GM21786 (cell line): ENCODE measurements around the gene MS4A12.
"Not testable (repeated sequence)": the region's sequence is repeated elsewhere in the genome, so short reads cannot be mapped to it uniquely, and the experiment has no call there.

Experiments
- ATAC-seq: cut with Tn5 transposase; IDR thresholded peaks from one replicate; pipeline ENCODE4 v1.9.1; 2021; ENCODE audit not compliant: unreplicated experiment

Gene MS4A12, protein sequence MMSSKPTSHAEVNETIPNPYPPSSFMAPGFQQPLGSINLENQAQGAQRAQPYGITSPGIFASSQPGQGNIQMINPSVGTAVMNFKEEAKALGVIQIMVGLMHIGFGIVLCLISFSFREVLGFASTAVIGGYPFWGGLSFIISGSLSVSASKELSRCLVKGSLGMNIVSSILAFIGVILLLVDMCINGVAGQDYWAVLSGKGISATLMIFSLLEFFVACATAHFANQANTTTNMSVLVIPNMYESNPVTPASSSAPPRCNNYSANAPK

DNA sequence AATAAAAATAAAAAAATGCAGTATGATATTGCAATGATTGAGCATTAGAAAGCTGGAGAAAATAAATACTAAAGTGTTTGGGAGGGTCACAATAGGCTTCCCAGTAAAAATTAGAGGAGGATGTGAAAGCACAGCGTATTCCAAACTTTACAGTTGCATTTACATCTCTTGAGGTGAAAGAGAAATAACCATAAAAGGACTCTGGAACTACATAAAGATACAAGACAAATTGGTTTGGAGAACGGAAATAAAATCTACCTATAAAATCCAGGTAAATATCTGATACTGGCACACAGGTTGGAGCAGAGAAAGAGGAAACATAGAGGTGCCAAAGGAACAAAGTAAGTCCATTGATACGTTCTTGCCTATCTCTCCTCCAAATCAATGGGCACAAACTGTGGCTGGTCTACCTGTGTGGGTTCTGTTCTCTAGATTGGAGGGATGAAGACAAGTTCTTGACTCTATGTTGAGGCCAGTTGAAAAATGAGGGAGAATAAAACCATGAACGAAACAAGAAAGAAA, at the start of gene MS4A12:
Gene MS4A12, plus strand, starts transcription at position 291 of the 522 bp plus-strand sequence. CDS start 4,541 bp downstream, outside the sequence.
- ATAC-seq, result no peak

DNA sequence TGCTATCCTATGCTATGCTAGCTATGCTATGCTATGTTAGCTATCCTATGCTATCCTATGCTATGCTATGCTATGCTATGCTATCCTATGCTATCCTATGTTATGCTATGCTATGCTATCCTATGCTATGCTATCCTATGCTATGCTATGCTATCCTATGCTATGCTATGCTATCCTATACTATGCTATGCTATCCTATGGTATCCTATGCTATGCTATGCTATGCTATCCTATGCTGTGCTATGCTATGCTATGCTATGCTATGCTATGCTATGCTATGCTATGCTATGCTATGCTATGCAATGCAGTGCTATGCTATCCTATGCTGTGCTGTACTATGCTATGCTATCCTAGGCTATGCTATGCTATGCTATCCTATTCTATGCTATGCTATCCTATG, 45.5 kb upstream of the MS4A12 start:
- no peak for ATAC-seq

DNA sequence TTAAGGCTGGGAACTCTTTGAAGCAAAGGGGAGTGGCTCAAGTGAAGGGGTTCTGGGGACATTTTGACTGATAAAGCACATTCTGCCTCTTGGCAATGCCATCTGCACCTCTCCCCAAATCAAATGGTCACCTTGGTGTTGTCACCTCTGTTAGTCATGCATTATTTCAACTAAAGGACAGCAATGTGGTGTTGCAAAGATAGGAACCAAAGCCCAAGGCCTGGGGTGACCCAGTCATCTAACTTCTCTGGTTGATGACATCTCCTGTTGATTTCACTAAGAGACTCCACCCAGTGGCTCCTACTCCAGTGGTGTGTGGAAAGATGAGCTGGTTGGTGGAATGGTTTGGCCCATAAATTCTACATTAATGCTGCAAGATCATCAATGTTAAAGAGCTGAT, 44.7 kb upstream of the MS4A12 start:
- no peak for ATAC-seq

DNA sequence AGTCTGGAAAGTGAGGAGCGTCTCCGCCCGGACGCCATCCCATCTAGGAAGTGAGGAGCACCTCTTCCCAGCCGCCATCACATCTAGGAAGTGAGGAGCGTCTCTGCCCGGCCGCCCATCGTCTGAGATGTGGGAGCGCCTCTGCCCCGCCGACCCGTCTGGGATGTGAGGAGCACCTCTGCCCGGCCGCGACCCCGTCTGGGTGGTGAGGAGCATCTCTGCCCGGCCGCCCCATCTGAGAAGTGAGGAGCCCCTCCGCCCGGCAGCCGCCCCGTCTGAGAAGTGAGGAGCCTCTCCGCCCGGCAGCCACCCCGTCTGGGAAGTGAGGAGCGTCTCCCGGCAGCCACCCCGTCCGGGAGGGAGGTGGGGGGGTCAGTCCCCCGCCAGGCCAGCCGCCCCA, 41.4 kb upstream of the MS4A12 start:
- not testable (repeated sequence) for ATAC-seq

DNA sequence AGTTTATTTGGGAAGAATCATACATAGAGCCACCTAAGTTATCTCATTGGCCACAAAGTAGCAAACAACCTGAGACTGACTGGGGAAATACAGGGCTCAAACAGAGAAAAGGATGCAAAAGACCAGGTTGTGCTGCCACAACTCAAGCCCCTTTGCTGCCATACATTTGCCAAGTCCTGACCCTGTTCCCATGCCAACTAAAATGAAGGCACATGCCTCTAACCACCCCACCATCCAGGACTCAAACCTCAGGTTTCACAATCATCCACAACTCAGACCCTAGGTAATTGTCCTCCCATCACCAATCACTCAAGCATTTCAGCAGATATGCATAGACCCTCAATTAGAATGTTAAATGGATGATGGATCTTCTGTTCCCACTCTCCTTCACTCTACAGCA, 38.4 kb upstream of the MS4A12 start:
- ATAC-seq, result no peak

DNA sequence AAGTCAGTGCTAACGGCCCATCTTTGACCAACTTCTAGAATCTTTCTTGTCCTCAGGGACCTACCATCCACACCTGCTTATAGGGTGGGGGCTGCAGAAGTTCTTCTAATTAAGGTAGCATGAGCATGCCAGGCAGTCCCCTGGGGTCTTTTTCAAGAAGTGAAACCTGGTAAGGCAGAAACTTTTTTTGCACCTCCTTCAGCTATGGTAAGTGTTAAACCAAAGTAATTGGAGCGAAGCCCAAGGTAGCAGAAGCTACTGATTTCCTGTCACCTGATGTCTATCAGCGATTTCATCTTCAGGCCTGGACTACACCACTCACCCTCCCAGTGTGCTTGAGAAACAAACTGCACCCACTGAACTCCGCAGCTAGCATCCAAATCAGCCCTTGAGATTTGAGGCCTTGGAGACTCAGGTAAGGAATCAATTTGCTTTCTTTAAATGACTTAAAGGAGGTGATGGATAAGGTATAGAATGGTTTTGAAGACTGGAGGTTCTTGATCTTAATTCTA, 37.0 kb upstream of the MS4A12 start, which contains the start of gene MS4A1:
Gene MS4A1, plus strand, starts transcription at position 317 of the 512 bp plus-strand sequence. CDS start 6,528 bp downstream, outside the sequence.
- peak; percentile 87 for ATAC-seq

DNA sequence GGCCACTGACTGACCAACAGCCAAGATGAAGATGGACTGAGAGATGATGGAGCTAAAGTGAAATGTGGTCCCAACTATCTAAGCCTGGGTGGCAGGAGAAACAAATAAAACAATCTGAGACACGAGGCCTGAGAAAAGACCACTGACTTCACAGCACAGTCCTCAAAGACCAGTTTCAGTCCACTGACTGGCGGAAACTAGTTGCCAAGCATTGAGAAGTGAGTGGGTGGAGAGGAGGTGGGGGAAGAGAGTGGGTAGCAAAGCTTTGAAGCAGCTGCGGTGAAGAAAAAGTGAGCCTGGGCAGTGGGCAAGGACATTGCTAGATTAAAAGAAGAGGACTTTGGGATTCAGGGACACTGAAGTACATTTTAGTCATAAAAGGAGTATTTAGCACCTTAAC, 35.0 kb upstream of the MS4A12 start:
- ATAC-seq, result peak; percentile 30

DNA sequence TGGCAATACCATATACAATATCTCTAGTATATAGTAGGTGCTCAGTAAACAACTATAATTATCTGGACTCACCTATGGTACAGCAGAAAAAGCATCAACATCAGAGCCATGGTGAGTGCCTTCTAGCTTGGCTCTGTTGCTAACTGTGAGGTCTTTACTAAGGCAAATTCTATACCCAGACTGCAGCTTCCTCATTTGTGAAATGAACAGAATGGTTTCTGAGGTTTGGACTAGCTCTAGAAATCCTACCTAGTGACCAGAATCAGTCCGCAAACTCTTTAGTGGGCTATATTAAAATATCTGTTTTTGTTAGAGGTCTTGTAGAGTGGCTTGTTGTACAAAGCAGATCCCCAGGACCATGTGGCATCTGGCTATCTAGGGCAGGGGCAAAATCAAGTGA, 33.2 kb upstream of the MS4A12 start:
- no peak for ATAC-seq

DNA sequence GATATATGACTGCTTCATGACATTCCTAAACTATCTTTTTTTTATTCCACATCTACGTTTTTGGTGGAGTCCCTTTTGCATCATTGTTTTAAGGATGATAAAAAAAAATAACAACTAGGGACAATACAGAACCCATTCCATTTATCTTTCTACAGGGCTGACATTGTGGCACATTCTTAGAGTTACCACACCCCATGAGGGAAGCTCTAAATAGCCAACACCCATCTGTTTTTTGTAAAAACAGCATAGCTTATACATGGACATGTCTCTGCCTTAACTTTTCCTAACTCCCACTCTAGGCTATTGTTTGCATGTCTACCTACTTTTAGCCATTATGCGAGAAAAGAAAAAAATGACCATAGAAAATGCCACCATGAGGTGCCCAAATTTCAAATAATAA, 23.7 kb upstream of the MS4A12 start:
- ATAC-seq, result no peak

DNA sequence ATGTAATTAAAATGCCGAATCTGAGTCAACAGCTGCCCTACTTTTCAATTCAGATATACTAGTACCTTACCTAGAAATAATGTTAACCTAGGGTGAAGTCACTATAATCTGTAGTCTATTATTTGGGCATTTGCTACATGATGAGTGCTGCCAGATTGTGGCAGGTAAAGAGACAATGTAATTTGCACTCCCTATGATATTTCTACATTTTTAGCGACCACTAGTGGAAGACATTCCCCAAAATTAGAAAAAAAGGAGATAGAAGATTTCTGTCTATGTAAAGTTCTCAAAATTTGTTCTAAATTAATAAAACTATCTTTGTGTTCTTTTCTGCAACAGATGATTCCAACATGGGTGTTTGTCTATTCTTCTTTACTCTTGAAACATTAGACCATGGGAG, 22.9 kb upstream of the MS4A12 start:
- no peak for ATAC-seq

DNA sequence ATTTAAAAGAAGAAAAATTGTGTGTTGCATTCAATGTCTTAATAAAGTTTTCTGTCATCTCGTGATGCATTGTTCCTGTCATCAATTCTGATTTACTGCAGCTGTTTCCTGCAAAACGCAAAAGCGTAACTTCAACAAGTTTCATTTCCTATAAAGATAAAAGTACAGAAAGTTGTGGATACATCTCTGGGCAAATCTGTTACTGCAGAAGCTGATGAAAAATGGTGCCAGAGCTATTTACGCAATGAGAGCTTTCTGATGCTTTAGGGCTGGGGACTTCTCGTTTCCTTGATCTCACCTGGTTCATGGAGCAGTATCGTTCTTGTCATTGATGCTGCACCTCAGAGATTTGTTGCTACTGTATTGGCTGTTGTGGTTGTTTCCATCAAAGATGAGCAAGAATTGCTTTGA, 15.5 kb upstream of the MS4A12 start:
- ATAC-seq, result peak; percentile 47

DNA sequence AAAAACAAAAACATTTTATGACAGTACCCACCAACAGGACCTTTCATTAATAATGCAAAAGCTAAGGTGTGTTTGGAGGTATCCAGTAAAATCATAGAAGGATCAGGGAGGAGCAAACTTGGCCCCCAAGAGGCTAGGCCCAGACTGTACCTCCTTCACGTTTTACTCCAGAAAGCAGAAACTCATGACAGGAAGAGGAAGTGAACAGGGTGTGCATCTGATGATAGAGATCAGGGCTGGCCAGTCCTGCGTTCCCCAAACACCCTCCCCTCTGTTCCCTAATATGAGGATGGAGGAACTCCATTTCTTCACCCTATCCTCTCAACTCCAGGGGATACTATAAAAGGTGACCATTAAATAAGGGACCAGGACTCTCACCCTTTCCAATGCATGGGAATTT, 10.2 kb upstream of the MS4A12 start:
- no peak for ATAC-seq

DNA sequence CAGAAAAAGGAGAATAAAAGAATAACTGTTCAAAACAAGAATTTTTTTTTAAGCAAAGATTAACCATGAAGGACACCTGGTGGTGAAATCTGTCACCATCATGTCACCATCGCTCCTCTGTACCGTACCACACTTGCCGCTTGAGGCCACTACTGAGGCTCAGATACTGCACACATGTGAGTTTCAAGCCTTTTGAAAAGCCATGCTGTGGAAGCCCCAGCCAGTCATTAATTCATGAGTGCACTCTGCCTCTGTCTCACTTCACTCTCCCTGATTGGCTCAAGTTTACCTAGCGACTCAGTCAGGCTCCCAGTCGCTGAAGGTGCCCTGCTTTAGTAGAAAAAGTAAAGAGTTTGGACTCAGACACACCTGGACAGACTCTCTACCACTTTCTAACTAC, 6.6 kb upstream of the MS4A12 start:
- peak; percentile 95 for ATAC-seq

DNA sequence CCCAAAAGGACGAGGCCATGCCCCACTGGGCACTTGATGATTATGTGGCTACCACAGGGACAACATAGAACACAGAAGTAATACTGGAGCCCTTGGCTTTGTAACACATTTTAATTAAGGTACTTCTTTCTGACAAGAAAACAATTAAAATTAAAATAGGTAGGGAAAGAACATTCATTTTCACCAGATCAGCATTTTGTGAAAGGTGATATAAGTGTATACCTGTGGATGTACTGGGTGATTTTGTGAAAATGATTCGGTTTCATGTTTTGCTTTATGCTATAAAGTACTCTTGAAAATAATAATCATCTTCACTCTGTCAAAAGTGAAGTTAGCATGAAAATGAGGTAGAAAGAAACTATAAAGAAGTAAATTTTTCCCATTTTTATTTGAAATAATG, 876 bp downstream of the MS4A12 start:
- ATAC-seq, result no peak

DNA sequence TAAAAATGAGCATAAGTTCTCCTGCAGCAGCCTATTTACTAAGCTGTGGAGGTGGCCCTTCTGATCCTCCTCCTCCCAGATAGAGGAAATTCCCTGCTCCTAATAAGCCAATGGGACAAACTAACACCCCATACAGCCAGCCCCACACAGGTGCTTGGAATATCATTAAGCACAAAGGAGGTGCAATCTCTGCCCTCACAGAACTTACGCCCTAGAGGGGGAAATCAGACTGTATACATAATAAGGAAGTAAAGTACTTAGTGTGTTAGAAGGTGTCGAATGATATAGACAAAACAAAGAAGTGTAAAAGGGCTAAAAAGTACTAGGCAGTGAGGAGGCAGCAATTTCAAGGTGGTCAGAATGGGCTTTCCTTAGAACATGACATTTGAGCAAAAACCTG, 5.8 kb downstream of the MS4A12 start:
- ATAC-seq, result no peak

DNA sequence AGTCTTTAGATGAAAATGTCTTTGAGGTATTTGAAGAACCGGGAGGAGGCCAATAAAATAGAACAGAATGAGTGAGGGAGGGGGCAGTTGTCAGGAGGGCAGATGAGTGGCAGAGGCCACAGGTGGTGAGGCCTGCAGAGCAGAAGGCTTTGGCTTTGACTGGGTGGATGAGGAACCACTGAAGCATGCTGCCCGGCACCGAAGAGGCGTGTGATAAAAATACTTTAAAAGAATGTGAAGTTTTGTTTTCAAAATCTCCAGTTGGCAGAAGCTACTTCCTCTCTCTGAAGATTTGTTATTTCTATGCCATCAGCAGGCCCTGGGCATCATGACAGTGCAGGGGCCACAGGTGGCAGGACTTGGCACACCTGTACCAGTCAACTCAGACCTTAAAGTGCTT, 6.3 kb downstream of the MS4A12 start:
- ATAC-seq, result no peak

DNA sequence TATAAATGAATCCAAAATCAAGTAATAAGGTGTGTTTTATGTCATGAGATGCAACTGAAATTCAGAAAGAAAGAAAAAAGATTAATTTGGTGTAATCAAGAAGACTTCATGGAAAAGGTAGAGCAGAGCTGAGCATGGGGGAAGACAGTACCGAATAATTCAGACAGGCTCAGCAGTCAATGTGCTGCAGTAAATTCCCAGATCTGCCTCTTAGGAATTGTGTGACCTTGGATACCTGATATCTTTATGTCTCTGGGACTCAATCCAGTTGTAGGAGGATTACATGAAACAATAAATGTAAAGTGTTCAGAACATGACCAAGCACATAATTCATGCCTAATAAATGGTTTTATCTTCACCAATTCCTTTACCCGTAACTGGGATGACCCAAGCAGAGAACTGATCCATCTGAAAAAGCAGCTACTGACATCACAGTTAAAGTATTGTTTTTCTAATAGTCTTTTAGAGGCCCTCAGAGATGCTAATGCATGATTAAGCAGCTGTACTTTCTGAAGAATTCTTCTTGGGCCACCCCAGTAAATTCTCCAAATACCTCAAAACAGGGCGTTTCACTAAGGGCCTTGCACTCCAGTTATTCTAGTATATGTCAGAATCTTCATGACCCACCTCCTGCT, 7.8 kb downstream of the MS4A12 start:
- no peak for ATAC-seq

DNA sequence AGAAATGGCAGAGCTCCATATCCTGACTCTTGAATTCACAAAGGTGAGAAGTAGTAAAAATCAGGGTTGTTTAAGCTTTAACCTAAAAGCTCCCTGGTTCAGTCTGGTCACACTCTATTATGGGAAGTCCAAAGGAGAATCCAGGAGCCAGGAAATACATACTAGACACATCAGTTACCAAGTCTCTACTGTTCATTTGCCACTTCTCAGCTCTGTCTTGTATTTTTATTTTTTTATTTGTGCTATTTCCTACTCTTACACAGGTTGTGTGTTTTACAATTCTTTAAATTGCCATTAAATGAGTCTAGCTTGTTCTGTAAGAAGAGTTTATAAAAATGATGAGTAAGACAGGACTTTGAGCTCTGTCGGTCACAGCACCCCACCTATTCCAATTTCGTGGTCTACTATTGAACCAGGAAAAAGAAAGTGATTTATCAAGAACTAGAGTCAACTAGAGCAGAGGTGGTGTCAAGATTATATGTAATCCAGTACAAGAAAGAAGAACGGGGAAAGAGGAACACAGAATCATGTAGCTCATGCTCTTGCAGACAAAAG, 9.7 kb downstream of the MS4A12 start:
- peak; percentile 39 for ATAC-seq

DNA sequence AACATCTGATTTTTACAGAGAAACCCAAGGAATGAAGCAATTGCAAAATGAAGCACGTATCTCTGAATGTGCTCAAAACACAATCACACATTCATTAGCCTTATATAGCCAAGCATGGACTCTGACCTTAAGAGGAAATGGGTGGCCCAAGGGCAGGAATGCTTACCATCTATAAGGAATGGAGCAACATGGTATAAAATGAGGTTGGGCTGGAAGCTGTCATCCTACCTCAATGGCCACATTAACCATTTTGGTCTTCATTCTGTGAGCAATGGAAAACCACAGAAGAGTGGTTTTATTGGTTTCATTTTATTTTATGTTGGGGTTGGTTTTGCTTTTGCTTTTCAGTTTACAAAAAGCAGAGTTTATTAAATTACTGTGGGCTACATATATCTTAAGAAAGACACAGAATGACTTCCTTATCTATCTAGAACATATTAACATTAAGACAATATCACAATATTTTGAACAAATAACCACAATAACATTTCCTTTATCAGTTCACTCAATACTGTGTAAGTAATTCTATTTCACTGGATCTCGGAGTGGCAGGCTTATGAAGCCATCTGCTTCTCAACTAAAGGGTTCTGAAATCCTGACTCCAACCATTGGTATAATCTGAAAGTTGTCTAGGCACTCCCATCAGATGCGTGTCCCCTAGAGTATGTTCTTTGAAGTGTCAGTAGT, 11.8 kb downstream of the MS4A12 start:
- no peak for ATAC-seq

DNA sequence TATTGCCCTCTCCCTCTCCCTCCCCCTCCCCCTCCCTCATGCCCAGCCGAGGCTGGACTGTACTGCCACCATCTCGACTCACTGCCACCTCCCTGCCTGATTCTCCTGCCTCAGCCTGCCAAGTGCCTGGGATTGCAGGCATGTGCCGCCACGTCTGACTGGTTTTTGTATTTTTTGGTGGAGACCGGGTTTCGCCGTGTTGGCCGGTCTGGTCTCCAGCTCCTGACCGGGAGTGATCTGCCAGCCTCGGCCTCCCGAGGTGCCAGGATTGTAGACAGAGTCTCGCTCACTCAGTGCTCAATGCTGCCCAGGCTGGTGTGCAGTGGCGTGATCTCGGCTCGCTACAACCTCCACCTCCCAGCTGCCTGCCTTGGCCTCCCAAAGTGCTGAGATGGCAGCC, 17.0 kb downstream of the MS4A12 start:
- ATAC-seq, result not testable (repeated sequence)

DNA sequence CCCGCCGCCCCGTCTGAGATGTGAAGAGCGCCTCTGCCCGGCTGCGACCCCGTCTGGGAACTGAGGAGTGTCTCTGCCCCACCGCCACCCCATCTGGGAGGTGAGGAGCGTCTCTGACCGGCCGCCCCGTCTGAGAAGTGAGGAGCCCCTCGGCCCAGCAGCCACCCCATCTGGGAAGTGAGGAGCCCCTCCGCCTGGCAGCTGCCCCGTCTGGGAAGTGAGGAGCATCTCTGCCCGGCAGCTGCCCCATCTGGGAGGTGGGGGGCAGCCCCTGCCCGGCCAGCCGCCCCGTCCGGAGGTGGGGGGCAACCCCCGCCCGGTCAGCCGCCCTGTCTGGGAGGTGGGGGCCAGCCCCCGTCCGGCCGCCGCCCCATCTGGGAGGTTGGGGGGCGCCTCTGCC, 17.6 kb downstream of the MS4A12 start:
- ATAC-seq, result not testable (repeated sequence)
